ENCODE results near the gene WDR27.

DNA sequence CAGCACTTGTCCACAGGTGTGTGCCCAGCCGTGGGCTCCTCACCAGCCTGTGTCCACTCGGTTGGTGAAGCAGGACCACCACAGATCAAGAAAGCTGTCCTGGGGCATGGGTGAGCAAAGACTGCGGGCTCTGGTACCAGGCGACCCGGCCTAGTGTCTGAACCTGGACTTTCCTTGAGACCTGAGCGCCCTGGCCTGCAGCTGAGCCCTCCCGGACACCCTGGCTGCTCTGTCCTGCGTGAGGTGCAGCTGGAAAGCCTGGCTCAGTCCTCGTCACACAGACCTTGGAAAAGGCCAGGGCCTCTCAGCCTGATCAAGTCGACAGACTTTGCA is 247.0 kb downstream of the WDR27 start:
- no peak for TF ChIP-seq CTCF (conservative IDR thresholded peaks at IDR 0.05; ENCODE audit: low read length)
- TF ChIP-seq EZH2phosphoT487 (IDR thresholded peaks at IDR 0.05; ENCODE audit: borderline replicate concordance, low read depth, low read length) = no peak
